ENCODE data around the gene RYR1.

RYR1 gene

DNA sequence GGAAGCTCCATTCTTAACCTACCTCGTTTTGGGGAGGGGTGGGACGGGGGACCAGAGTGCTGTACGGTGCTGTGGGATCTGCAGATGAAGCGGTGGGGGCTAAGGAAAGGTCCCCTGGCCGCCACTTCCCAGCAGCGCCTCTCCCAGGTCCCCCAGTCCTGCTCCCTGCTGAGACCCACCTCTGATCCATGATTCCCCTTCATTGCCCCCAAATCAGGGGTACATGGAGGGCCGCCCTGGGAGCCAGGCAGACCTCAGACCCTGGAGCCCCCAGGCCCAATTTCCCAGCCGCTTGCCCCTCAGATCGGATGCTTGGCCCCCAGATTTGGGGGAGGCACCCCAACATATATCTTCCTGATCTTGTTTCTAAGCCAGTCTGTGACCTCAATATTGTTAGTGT, 34.4 kb upstream of the RYR1 start:
- Histone ChIP-seq H3K36me3 (no peaks in the 10 kb centered on the region), H3K27ac (no peak overlapping the region), H3K9me3 (ENCODE audit: severe bottlenecking) (no peaks in the 10 kb centered on the region), H3K4me3 (ENCODE audit: low read depth, low read length) (no peak overlapping the region), H3K27me3 (ENCODE audit: insufficient read depth, low read depth, severe bottlenecking) (no peaks in the 10 kb centered on the region)
- TF ChIP-seq, protein P1, sequence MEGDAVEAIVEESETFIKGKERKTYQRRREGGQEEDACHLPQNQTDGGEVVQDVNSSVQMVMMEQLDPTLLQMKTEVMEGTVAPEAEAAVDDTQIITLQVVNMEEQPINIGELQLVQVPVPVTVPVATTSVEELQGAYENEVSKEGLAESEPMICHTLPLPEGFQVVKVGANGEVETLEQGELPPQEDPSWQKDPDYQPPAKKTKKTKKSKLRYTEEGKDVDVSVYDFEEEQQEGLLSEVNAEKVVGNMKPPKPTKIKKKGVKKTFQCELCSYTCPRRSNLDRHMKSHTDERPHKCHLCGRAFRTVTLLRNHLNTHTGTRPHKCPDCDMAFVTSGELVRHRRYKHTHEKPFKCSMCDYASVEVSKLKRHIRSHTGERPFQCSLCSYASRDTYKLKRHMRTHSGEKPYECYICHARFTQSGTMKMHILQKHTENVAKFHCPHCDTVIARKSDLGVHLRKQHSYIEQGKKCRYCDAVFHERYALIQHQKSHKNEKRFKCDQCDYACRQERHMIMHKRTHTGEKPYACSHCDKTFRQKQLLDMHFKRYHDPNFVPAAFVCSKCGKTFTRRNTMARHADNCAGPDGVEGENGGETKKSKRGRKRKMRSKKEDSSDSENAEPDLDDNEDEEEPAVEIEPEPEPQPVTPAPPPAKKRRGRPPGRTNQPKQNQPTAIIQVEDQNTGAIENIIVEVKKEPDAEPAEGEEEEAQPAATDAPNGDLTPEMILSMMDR (IDR thresholded peaks at IDR 0.05; ENCODE audit: low read depth, low read length) = no peak
- no peak for DNase-seq

DNA sequence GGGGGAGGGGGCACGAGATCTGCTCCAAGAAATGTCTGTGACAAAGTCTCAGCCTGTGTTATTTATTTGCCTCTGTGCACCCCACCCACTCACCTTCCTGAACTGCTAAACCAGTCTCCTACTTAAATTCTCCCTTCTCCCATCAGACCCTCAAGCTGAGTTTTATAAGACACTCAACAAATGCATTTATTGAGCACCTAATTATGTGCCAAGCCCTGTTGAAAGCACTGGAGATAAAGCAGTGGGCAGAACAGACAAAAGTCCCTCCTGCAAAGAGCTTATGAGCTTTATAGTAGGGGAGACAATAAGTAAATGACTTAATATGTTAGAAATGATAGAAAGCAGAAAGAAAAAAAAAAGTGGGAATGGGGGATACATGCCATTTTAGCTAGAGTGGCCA, 34.0 kb upstream of the RYR1 start:
- Histone ChIP-seq H3K9me3 (ENCODE audit: severe bottlenecking) (no peaks in the 10 kb centered on the region), H3K4me3 (ENCODE audit: low read depth, low read length) (no peak overlapping the region), H3K27ac (no peak overlapping the region), H3K27me3 (ENCODE audit: insufficient read depth, low read depth, severe bottlenecking) (no peaks in the 10 kb centered on the region), H3K36me3 (no peaks in the 10 kb centered on the region)
- no peak for DNase-seq
- TF ChIP-seq, protein P1 (IDR thresholded peaks at IDR 0.05; ENCODE audit: low read depth, low read length) = no peak

DNA sequence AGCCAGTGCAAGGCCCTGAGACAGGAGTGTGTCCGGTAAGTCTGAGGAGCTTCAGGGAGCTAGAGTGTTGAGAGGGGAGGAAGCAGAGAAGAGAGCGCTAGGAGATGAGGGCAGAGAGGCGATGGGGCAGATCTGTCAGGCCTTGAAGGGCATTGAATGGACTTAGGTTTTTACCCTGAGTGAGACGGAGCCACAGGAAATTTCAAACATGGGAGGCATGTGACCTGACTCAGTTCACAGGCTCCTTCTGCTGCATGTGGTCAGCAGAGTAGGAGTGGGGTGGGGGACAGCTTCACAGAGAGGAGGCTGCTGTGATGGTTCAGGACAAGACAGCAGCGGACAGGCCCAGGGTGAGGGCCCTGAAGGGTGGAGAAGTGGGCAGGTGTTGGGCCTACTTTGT, 33.1 kb upstream of the RYR1 start:
- no peak overlapping the region for H3K27ac ChIP-seq
- TF ChIP-seq, protein P1 (IDR thresholded peaks at IDR 0.05; ENCODE audit: low read depth, low read length) = no peak
- H3K4me3 ChIP-seq (ENCODE audit: low read depth, low read length) = no peak overlapping the region
- H3K36me3 ChIP-seq = peaks cover 4% of the 10 kb centered on the region; the same call in 1 of the 2 replicates
- no peaks in the 10 kb centered on the region for H3K9me3 ChIP-seq (ENCODE audit: severe bottlenecking)
- no peaks in the 10 kb centered on the region for H3K27me3 ChIP-seq (ENCODE audit: insufficient read depth, low read depth, severe bottlenecking)
- DNase-seq = no peak

DNA sequence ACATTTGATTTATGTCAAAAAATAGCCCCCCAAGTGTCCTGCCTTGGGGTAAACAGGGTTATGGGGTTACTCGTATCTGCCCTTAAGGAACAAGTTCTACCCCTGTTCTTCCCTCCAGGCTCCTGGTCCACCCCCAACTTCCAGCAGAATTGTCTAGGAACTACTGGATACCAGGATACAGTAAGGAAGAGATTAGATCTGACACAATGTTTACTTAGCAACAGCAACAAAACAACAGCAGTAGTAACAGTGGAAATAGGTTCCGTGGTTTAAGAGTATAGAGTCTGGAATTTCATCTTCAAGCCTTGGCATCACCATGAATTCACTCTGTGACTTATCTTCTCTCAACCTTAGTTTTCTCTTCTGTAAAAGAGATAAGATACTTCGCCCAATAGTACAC, 32.3 kb upstream of the RYR1 start:
- no peak for DNase-seq
- Histone ChIP-seq H3K36me3 (peaks cover 4% of the 10 kb centered on the region; the same call in 1 of the 2 replicates), H3K27ac (no peak overlapping the region), H3K9me3 (ENCODE audit: severe bottlenecking) (no peaks in the 10 kb centered on the region), H3K27me3 (ENCODE audit: insufficient read depth, low read depth, severe bottlenecking) (no peaks in the 10 kb centered on the region), H3K4me3 (ENCODE audit: low read depth, low read length) (no peak overlapping the region)
- TF ChIP-seq, protein P1 (IDR thresholded peaks at IDR 0.05; ENCODE audit: low read depth, low read length) = no peak

DNA sequence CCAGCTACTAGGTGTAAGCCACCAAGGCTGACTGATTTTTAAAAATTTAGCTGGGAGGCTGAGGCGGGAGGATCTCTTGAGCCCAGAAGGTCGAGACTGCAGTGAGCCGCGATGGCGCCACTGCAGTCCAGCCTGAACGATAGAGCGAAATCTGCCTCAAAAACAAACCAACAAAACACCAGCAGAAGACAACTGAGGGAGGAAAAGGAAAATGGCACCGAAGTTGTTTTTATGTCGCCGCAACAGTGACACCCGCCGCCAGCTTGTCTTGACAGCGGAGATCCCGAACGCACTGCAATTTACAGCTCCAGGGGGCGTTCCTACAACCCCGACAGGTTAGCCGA, 30.9 kb upstream of the RYR1 start:
- Histone ChIP-seq H3K4me3 (ENCODE audit: low read depth, low read length) (peak overlapping the region; percentile 37), H3K27ac (peak overlapping the region; percentile 50)
- TF ChIP-seq, protein P1 (IDR thresholded peaks at IDR 0.05; ENCODE audit: low read depth, low read length) = no peak

DNA sequence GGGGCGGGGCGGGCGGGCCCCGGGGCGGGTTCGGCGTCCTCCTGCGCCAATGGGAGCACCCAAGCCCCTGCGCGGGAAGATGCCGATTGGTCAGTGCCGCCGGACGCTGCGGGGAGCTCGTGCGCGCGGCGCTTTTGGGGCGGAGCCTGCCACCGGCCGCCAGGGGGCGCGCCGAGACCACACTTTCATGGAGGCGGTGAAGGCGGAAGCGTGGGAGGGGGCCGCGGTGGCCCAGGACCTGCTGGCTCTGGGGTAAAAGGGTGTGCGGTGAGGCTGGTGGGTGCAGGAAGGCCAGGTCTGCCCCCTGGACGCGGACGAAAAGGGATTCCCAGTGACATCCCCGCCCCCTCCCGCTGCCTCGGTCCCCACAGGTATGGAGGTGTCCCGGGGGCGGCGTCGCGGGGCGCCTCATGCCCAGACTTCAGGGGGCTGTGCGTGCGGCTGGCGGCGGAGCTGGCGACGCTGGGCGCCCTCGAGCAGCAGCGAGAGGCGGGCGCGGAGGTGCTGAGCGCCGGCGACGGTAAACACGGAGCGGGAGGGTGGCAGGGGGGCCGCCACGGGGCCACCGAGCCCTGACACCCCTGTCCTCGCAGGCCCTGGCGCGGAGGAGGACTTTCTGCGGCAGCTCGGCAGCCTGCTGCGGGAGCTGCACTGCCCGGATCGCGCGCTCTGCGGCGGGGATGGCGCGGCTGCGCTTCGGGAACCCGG, 30.4 kb upstream of the RYR1 start, which contains the start of gene FAM98C:
Gene FAM98C, plus strand, starts transcription at position 127 of the 708 bp plus-strand sequence. Its CDS starts 61 bp downstream, at position 188.
- TF ChIP-seq, protein P1 (IDR thresholded peaks at IDR 0.05; ENCODE audit: low read depth, low read length) = peak; percentile 89
- peak; percentile 96 for DNase-seq
- H3K27me3 ChIP-seq (ENCODE audit: insufficient read depth, low read depth, severe bottlenecking) = no peaks in the 10 kb centered on the region
- peak within 1 kb of the TSS; percentile 70 for H3K4me3 ChIP-seq (ENCODE audit: low read depth, low read length)
- H3K27ac ChIP-seq = peak within 1 kb of the TSS; percentile 74
- peaks cover 8% of the 10 kb centered on the region for H3K36me3 ChIP-seq
- no peaks in the 10 kb centered on the region for H3K9me3 ChIP-seq (ENCODE audit: severe bottlenecking)

More for the DNA sequence above, 30.9 kb upstream of the RYR1 start:
- Histone ChIP-seq H3K36me3 (peaks cover 8% of the 10 kb centered on the region), H3K27me3 (ENCODE audit: insufficient read depth, low read depth, severe bottlenecking) (no peaks in the 10 kb centered on the region), H3K9me3 (ENCODE audit: severe bottlenecking) (no peaks in the 10 kb centered on the region)
- no peak for DNase-seq
